ENCODE results near the gene KIFAP3.
"Not testable (repeated sequence)": the region's sequence is repeated elsewhere in the genome, so short reads cannot be mapped to it uniquely, and the experiment has no call there.

Gene KIFAP3

DNA sequence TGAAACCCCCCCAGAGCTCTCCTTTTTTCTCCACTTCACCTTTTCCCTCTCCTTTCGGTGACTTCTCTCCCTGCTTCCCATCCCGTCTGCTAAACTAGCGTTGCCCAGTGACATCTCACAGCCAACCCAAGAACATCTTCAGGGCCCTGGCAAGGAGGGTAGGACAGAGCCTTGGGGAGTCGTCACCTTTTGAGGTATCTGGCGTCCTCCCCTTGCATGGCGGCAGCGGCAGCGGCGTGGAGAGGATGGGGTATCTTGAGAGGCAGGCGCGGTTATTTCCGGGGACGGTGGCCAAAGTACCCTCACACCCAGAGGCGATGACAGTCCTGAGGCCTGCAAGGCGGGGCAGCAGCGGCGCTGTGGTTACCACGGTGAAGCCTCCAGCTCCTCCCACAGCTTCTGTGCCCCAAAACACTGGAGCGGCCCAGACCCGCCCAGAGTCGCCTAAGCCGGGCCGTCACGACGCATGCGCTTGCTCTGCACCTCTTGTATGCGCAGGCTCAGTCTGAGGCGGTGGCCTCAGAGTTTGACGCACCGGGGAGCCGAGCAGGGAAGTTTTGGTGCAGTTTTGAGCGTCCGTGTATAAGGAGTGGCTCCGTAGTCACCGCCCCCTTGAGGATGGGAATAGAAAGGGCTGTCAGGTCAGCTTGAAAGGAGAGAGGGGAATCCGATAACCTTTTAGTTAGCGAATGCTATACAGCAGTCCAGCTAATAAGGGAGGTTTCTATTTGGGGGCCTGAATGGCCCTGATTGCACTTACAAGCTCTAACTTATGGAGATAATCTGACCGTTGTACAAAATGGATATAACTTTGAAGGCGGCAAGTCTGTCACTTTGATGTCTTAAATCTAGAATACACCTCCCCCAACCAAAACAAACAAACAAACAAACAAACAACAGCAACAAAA is at the start of gene KIFAP3:
KIFAP3 (minus strand) TSS at position 446 of the 908 bp plus-strand sequence; CDS start at position 218, 228 bp downstream.
- peak; percentile 98 for DNase-seq (ENCODE audit: low spot score)

DNA sequence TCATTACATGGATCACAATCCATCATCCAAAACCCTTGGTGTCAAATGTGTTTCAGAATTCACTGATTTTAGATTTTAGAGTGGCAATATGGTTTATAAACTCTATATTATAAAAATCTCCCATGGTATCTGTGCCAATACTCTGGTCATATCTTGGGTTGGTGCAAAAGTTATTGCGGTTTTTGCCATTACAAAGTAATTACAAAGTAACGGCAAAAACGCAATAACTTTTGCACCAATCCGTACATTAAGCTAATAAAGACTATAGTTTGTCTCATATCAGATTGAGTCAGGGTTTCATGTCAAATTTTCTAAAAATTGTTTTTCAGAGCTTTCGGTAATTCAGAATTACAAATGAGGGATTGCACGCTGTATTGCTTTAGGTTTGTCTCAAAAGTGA is 47.9 kb upstream of the KIFAP3 start:
- no peak for DNase-seq (ENCODE audit: low spot score)

DNA sequence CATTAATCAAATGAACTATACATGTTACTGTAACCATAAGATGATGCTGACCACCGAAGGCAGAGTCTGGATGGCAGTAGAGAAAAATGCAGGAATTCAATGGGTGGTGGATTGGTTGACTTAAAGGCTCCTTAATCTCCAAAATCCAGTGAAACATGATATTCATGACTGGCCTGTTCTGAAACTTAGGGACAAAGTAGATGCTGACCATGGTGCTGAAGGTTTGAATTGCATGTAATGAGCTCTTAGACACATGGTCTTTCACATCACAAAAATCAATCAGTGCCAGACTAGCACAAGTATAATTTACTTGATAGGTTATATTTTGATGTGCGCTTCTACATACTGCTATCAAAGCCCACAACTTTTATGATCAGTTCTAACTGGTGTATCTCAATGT is 40.4 kb upstream of the KIFAP3 start:
- peak; percentile 55 for DNase-seq (ENCODE audit: low spot score)

DNA sequence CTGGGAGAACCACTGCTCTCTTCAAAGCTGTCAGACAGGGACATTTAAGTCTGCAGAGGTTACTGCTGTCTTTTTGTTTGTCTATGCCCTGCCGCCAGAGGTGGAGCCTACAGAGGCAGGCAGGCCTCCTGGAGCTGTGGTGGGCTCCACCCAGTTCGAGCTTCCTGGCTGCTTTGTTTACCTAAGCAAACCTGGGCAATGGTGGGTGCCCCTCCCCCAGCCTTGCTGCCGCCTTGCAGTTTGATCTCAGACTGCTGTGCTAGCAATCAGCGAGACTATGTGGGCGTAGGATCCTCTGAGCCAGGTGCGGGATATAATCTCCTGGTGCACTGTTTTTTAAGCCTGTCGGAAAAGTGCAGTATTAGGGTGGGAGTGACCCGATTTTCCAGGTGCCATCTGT is 38.6 kb upstream of the KIFAP3 start:
- not testable (repeated sequence) for DNase-seq (ENCODE audit: low spot score)

DNA sequence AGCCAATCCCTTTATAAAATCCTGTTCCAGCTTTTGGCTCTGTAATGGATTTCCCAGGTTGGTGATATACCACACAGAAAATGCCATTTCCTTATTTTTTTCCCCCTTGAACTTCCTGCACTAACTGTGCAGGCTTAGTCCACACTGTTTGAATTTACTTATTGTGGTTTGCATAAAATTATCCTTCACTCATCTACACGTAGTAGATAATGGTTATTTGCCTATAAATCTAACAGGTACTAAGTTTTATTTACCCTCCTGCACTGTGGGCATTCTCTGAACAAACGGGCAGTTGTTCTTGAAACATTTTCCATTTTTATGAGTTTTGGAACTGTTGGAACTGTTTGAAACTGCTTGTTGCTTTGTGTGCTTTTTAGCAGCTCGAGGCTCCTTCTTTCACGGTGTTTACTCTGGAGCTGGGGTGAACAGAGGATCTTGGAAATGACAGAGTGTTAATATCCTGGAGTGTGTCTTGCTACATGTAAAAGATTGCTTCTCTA is 23.0 kb upstream of the KIFAP3 start:
- DNase-seq (ENCODE audit: low spot score): no peak

DNA sequence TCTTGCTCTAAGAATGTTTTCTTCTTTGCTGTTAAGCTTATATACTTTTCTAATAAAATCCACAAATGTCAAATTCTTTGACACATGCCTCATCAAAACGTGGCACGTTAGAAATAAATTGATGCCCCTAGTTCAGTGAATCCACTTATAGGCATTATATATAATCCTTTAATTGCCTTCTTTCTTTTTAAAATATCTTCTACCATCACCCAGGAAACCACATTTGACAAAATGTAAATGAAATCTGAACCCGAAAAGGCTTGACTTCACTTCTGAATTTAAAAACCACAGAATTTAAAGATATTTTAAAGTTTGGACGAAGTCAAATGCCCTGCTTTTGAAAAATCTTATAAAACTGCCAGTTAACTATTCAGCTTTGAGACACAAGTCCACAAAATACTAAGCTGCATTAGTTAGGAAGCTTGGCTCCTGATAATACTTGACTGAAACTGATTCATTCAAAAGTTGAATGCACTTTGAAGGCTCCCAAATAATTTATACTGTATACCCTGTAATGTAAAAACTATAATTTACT is 22.4 kb upstream of the KIFAP3 start:
- no peak for DNase-seq (ENCODE audit: low spot score)

DNA sequence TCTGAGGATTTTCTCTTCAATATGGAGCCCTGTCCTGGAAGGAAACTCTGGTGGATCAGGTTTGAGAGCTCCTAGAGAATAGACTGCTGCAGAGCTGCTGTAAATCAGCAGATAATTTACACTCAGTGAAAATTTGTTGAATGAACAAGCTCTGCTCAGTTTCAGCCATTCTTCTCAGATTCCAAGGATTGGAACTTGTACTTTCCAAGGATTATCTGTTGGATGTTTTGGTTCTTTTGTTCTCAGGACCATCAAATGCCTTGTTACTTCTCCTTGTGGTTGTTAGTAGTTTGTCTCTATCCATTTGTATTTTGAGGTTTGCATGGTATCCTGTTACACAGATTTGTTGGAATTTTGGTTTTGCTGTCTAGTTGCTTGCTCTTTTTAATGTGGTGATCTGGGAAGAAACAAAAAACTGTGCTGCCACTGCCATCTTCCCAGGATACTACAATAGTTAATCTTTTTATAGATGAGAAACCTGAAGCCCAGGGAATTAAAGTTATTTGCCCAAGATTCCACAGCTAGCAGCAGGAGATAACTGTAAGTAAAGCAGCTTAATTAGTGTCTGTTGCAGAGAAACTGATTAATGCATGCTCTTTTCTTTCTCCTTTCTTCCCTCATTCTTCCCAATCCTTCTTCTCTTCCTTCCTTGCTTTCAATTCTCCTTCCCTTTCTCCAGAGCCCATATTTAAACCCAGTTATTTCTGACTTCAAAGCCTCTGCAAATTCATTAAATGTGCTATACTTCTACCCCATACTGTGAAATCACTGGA is 21.7 kb upstream of the KIFAP3 start:
- no peak for DNase-seq (ENCODE audit: low spot score)

DNA sequence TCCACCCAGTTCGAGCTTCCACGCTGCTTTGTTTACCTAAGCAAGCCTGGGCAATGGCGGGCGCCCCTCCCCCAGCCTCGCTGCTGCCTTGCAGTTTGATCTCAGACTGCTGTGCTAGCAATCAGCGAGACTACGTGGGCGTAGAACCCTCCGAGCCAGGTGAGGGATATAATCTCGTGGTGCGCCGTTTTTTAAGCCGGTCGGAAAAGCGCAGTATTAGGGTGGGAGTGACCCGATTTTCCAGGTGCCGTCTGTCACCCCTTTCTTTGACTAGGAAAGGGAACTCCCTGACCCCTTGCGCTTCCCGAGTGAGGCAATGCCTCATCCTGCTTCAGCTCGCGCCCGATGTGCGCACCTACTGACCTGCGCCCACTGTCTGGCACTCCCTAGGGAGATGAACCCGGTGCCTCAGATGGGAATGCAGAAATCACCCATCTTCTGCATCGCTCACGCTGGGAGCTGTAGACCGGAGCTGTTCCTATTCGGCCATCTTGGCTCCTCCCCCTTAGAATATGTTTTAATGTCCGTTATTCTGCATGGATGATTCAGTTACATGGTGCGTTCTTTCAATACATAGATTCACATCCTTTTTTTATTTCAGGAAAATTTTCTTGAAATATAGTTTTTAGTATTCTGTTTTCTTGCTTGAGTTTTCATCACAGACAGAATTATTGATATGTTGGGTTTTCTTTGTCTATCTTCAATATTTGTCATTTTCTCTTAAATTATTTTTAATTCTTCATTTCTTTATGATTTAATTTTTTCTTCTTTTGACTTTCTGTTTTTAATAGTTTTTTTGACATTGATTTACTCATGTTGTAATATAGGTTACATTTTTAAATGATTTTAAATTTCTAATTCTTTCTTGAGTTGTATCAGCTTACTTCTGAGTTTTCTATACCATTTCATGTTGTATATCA is 20.5 kb upstream of the KIFAP3 start:
- DNase-seq (ENCODE audit: low spot score): not testable (repeated sequence)

DNA sequence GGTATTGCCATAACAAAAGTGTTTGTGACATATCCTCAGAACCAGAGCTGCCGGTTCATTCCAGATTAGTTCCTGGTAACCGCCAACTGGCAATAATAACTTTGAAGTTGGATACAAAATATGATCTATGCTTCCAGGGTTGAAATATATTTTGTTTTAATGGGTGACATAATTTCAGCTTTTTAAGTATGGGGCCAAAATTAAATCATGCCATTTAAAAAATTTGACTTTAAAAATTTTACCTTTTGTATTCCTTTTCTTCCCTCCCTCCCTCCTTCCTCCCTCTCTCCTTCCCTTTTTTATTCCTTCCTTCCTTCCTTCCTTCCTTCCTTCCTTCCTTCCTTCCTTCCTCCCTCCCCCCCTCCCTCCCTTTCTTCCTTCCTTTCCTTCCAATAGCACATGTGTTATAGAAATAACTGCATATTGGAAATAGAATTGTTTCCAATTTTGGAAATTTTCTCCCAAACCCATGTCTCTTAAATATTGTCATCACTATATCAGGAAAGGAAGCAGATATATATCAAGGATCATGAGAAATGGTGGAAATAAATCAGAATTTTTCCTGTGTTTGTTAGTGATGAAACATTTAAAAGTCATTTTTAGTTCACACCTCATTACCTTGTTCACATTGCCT is 12.0 kb upstream of the KIFAP3 start:
- no peak for DNase-seq (ENCODE audit: low spot score)

DNA sequence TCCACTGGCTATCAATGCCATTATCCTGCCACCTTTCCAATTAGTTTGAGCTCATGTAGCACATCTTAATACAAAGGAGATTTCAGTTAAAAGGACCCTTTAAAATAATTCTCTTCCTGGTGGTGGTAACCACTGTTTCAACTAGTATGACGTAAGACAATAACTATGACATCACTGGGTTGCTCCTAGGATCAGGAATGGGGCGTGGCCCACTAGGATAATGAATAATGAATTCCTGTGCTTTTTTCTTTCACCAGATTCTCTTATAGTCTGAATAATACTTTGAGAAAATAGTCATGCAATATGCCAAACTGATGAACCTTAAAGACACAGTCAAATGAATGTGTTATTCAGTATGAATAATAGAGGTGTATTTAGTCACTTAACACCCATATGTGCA is 10.6 kb upstream of the KIFAP3 start:
- peak; percentile 6 for DNase-seq (ENCODE audit: low spot score)

DNA sequence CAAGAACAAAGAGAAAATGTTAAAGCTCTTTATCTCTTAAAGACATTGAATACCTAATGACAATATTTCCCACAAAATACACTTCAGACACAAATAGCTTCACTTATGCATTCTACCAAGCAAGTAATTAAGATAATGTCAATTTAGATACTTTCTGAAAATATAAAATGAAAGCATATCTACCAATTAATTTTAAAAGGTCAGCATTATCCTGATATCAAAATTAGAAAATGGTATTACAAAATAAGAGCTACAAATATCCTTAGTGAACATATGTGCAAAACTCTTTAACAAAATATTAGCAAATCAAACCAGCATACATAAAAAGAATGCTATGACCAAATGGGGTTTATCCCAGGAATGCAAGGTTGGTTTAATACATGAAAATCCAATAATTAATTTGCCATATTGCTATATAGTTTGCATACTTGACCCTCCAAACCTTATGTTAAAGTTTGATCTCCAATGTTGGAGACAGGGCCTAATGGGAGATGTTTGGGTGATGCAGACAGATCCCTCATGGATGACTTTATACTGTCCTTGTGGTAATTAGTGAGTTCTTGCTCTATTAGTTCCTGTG is 4.2 kb upstream of the KIFAP3 start:
- DNase-seq (ENCODE audit: low spot score): no peak

DNA sequence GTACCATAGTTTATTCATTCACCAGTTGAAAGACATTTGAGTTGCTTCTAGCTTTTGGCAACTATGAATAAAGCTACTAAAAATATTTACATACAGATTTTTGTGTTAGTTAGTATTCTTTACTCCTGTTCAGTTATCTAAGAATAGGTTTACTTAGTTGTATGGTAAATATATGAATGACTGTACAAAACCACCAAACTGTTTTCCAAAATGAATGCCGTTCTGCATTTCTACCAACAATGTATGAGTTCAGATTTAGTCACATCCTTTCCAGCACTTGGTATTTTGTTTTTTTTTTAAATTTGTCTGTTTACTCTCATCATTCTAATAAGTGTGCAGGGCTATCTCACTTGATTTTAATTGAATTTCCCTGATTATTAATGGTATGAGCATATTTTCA is 3.4 kb upstream of the KIFAP3 start:
- DNase-seq (ENCODE audit: low spot score): no peak

DNA sequence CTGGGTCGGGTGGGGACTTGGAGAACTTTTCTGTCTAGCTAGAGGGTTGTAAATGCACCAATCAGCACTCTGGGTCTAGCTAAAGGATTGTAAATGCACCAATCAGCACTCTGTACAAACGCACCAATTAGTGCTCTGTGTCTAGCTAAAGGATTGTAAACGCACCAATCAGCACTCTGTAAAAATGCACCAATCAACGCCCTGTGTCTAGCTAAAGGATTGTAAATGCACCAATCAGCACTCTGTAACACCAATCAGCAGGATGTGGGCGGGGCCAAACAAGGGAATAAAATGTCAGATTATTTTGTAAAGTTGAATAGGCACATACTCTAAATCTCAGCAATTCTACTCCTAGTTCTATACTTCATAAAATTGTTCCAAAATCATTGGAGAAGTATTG is 2.5 kb upstream of the KIFAP3 start:
- DNase-seq (ENCODE audit: low spot score): not testable (repeated sequence)

DNA sequence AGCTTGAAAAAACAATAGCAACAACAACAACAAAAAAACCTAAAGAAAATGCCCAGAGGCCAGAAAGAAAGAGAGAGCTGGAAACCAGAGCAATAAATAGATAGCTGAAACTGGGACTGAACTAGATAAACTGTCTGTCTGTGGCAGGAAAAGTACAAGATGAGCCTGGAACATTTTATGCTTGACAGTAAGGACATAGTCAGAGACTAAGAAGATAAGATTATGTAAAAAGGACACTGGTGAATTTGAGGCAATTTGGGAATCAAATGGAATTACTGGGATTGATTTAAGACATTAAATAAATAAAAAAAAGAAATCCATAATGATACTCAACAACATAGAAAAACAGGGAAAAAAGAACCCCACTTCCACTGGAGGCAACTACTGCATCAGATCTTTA is 1.7 kb upstream of the KIFAP3 start:
- no peak for DNase-seq (ENCODE audit: low spot score)

DNA sequence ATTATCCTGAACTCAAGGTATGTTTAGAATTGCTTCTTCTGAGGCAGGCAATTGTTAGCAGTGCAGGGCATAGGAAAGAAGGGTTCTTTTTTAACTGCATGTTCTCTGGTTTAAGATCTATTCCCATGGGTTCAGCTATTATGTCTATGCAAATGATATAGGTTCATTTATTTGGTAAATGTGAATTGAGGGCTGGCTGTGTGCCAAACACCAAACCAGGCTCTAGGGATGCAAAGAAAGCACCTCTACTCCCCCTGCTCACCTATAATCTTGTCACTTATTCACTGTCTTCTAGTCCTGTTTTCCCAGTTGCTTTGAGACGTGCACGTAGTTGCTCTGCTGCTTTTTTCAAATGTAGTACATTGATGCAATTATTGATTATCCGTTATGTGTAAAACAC is 691 bp upstream of the KIFAP3 start:
- DNase-seq (ENCODE audit: low spot score): no peak

DNA sequence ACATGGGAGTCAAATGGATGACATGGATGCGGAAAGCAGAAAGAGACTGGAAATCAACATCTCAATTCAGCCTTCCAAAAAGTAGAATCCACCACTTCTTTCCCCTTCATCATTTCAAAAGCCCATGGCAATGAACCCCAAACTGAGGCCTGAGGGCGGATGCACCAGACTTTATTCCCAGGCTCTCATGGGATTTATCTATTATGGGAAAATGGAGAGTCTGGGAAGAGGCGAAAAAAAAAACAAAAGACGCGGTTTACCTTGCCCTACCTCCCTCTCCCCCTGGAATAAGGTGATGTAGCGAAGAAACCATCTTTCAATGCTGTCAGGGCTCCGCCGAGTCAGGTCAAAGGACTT is 624 bp downstream of the KIFAP3 start:
- DNase-seq (ENCODE audit: low spot score): peak; percentile 2

DNA sequence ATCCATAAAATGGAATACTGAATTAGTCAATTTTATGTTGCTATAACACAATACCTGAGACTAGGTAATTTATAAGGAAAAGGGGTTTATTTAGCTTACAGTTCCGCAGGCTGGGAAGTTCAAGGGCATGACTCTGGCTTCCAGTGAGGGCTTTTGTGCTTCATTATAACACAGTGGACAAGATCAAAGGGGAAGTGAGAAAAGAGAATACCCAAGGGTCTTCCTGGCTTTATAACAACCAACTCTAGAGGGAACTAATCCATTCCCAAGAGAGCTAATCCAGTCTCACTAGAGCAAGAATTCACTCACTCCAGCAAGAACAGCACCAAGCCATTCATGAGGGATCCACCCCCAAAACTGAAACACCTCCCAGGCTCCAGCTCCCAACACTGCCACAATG is 3.1 kb downstream of the KIFAP3 start:
- no peak for DNase-seq (ENCODE audit: low spot score)

DNA sequence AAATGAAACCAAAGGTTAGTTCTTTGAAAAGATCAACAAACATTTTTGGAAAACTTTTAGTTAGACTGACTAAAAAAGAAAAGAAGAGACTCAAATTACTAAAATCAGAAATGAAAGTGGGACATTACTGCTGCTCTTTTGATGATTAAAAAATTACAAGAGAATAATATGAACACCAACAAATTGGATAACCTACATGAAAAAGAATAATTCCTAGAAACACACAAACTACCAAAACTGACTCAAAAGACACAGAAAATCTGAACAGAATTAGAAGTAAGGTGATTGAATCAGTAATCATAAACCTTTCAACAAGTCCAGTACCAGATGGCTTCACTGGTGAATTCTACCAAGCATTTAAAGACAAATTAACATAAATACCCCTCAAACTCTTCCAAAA is 5.6 kb downstream of the KIFAP3 start:
- no peak for DNase-seq (ENCODE audit: low spot score)

DNA sequence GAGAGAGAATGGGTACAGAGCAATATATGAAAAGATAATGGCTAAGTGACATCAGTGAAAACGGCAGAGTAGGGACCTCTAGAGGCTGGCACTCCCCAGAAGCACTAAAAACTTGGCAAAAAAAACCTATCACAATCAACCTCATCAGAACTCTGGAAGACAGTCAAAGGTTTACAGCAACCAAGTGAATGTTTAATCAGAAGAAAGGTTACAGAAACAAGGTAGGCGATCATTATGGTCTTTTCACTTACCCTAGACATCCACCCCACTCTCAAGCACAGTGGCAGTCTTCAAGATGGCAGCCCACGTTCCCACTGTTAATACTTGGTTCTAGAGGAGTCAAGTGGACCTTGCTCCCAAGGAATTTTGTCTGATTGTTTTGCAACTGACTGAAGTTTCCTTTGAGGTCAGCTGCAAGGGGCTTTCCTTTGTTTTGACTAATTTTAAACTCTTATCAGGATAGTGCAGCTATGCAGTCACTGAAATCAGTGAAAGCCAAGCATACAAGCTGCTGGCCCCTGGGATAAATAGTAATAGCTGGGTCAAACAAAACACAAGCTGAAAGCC is 7.2 kb downstream of the KIFAP3 start:
- DNase-seq (ENCODE audit: low spot score): no peak

DNA sequence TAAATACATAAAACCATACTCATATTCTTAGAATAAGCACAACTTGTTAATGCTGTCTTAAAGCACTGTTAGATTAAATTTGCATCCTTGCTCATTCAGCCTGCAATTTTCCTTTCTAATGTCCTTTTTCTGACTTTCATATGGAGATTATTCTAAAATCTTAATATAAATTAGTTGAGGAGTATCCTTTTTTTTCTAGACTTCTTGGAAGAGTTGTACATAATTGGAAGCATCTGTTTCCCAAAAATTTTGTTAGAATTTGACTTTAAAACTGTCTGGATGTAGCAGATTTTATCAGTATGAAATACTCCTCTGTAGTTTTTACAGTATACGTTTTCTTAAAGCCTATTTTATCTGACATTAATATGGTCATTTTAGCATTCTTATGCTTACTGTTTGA is 9.7 kb downstream of the KIFAP3 start:
- DNase-seq (ENCODE audit: low spot score): no peak
